SKM-1 treated with dmso at 0.1 percent for 144 hours (cell line): ENCODE measurements around the gene GSTO1.

Experiments used
- DNase-seq: peaks from one replicate; lab custom pipeline; 2025; ENCODE audit not compliant: unreplicated experiment; lab: John Stamatoyannopoulos, UW

The GSTO1 gene

DNA sequence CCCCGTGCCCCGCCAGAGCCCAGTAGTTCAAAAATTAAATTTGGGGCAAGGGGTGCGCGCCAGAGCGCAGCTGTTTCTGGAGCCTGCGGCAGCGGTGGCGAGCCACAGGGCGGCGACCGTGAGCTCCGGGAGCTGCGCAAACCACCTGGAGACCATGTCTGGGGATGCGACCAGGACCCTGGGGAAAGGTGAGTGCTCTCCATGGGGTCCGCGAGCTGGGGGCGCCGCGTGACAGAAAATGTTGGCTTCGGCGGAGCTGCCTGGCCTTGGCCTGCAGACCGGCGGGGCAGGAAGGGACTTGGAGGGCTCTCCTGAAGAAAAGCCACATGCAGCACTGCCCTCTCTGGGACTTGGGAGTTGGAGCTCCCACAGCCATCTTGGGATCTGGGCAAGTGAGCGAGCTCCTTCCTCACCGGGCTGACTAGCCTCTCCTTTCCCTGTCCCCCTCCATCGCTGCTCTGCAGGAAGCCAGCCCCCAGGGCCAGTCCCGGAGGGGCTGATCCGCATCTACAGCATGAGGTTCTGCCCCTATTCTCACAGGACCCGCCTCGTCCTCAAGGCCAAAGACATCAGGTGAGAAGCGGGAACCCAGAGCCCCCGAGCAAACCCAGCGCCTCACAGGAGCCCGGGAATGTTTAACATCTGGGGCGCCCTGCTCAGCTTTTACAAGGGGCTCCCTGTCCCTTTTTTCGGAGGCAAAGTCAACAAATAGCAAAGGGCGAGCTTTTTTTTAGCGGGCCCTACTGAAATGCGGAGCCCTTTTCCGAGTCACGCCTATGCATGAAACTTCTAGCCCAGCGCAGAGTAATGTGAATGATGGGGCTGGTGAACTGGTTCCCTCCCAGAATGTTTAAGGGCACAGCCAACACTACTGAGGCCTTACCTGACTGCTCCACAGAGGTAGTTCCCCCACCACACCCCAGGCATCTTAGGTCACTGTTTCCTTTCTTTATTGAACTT is 20.4 kb downstream of the GSTO1 start:
- peak; percentile 43 for DNase-seq

DNA sequence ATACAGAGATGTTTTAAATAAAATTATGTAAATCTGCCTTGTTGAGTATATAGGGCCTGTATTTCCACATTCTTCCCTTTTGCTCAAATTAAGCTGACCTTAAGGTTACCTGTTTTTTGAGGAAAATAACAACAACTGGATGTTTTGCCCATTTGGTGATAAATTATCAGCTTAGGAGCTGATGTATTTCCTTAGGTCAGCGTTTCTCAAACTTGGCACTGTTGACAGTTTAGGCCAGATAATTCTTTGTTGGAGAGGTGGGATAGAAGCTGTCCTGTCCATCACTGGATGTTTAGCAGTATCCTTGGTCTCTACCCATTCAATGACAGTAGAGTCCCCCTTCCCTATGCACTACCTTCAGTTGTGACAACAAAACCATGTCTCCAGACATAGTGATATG is 21.5 kb downstream of the GSTO1 start:
- no peak for DNase-seq

DNA sequence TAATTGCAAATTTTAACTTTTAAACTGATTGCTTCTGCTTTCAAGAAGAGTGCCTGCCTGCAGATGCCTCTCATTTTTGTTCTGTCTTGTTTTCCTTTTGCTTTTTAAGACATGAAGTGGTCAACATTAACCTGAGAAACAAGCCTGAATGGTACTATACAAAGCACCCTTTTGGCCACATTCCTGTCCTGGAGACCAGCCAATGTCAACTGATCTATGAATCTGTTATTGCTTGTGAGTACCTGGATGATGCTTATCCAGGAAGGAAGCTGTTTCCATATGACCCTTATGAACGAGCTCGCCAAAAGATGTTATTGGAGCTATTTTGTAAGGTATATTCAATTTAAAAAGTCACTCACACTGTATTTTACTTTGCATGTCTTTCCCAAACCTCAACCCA is 23.1 kb downstream of the GSTO1 start:
- no peak for DNase-seq

DNA sequence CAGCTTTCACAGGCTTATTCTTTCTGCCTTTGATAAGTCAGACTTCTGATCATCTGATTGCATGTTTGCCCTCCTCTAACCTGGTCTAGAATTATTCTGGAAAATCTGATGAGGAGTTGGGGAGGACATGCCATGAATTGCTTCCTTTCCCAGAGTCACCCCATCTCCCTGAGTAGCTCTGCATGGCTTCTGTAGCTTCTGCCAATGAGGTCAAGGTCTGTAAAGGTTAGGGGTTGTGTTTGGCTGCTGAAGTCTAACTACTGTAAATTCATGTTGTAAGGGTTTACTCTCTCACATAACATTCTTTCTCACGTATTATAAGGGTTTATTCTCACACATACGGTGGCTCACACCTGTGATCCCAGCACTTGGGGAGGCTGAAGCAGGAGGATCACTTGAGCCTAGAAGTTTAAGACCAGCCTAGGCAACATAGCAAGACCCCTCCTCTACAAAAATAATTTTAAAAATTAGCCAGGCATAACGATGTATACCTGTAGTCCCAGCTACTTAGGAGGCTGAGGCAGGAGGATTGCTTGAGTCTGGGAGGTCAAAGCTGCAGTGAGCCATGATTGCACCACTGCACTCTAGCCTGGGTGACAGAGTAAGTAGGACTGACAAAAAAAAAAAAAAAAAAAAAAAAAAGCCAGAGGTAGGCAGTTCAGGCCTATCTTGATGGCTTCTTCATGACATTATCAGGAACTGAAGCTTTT is 25.0 kb downstream of the GSTO1 start:
- DNase-seq = no peak

DNA sequence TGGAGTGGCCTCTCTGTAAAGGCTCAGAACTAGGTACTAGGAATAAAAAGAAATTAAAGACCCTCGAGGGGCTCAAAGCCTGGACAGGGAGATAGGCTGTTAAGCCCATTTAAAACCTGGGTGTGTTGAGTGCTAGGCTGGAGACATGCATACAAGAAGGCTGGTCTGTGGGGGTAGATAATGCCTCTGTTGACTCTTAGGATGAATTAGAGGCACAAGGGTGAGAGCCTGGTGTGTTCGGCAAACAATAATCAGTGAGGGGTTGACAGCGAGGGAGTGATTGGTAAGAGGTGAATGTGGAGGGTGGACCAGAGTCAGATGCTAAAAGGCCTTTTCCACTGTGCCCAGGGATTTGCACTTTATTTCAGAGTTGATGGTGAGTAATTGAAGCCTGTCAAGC is 27.0 kb downstream of the GSTO1 start:
- DNase-seq = no peak

DNA sequence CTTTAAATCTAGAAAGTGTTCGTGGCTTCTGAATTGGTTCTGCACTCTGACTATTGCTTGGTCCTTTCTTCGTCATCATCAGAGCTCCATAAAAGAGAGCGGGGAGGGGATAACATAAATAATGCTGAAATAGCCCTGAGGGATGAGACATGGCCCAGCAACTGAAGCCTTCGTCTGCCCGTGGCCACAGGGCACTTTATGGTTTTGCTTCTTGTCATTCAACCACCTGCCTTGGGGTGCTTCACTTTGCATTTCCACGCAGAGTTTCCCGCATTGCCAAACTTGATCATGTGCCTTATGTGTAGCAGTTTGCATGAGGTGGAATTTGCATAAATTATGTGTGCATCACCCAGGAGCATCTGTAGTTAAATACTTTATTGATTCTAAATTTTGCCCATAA is 30.2 kb downstream of the GSTO1 start:
- DNase-seq = no peak

DNA sequence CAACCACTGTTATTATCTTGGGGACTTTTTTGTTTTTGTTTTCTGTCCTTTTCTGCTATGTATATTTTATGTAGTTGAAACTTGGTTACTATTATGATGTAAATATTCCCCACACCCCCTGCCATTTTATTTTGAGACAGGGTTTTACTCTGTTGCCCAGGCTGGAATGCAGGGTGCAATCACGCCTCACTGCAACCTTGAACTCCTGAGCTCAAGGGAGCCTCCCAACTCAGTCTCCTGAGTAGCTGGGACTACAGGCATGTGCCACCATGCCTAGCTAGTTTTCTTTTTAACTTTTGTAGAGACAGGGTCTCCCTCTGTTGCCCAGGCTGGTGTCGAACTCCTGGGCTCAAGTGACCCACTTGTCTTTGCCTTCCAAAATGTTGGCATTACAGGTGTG is 32.2 kb downstream of the GSTO1 start:
- DNase-seq = no peak

DNA sequence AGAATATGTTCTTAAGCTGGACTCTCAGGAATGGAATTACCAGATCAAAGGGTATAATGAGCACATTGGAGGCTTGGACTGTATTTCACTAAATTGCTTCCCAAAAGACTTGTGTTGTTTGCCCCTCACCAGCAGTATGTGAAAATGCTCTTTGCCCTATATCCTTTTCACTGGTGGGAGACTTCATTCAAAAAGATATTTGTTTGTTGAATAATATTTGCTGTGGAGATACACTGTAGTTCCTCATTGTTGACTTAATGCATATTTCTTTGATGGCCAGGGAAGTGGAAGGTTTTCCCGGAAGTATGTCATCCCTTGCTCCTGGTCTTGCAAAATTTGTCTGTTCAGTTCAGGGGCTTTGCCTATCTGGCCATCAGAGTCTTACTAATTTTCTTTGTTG is 33.7 kb downstream of the GSTO1 start:
- DNase-seq = no peak

DNA sequence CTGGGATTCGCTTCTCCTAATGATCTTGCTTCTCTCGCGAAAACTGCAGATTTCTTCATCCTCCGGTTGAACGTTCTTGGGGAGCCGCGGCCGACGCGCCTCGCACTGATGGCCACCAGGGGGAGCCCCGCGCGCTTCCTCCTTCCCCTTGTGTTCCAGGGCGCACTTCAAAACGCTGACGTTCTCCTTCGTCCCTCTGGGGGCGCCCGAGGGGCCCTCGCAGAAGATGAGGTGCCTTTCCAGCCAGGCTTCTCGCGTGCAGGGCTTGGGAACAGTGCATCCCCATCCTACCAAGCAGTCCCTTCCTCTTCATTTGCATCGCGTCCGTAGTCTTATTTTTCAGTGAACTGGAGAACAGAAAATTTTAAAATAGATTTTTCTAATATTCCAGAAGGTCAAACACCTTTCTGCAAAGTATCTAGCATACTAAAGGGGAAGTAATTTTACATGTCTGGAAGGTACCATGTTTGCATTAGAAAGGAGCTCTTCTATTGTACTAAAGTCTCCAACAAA is 36.8 kb downstream of the GSTO1 start:
- DNase-seq = peak; percentile 91

DNA sequence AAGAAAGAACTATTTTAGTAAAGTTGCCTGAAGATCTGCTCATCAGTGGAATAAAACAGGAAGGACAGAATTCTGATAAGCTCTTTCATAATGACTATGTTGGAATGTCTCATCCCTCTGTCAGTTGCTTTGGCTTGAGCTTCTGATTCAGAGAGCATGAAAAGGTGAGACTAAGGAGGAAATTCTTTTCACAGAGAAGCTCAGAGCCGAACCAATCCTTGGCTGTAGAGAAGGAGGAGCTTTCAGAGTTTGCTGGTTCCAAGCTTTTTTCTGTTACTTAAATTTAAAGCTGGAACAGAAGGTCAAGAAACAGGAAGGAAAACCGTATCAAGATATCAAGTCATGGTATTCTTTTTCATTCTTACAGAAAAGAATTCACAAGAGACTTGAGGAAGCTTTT is 38.3 kb downstream of the GSTO1 start:
- no peak for DNase-seq

DNA sequence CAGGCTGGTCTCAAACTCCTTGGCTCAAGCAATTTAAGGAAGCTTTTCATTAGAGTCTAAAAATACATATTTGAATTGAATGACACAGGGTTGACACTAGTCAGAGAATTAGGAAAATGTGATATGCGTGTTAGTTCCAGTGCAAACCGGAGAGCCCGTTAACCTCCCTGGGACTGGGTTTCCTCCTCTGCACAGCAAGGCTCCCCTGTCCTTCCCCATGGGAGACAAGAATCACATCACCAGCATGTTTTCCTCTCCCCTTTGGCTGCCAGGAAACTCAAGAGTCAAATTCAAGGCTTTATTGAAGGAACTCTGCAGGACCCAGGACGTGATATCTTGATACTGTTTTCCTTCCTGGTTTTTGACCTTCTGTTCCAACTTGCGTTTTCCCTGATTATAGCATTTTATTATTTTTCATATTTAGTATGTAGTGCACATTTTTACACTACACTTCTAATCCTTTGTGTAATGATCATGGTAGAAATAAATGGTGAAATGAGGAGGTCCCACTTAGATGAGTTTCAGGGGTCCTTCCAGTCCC is 39.2 kb downstream of the GSTO1 start:
- DNase-seq = no peak

DNA sequence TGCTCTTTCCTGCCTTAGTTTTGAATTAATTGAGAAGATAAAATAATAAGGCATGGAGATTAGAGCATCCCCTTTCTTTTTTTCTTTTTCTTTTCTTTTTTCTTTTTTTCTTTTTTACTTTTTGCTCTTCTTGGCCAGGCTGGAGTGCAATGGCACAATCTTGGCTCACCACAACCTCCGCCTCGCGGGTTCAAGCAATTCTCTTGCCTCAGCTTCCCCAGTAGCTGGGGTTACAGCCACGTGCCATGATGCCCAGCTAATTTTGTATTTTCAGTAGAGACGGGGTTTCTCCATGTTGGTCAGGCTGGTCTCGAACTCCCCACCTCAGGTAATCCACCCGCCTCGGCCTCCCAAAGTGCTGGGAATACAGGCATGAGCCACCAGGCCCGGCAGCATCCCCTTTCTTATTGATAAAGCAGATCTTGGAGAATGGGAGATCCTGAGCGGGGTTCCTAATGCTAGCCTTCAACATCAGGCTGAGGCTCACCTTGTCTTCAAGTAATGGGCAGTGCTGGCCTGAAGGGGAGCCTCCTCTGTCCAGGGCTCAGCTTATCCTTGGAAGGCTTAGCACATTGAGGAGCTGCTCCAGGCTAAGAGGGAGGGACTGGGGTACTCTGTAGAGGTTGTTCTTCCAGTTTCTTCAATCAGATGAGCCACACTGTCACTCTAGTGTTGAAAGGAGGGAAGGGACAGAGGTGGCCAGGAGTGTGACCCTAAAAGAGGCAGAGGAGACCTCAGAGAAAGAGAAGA is 42.2 kb downstream of the GSTO1 start:
- DNase-seq = no peak

DNA sequence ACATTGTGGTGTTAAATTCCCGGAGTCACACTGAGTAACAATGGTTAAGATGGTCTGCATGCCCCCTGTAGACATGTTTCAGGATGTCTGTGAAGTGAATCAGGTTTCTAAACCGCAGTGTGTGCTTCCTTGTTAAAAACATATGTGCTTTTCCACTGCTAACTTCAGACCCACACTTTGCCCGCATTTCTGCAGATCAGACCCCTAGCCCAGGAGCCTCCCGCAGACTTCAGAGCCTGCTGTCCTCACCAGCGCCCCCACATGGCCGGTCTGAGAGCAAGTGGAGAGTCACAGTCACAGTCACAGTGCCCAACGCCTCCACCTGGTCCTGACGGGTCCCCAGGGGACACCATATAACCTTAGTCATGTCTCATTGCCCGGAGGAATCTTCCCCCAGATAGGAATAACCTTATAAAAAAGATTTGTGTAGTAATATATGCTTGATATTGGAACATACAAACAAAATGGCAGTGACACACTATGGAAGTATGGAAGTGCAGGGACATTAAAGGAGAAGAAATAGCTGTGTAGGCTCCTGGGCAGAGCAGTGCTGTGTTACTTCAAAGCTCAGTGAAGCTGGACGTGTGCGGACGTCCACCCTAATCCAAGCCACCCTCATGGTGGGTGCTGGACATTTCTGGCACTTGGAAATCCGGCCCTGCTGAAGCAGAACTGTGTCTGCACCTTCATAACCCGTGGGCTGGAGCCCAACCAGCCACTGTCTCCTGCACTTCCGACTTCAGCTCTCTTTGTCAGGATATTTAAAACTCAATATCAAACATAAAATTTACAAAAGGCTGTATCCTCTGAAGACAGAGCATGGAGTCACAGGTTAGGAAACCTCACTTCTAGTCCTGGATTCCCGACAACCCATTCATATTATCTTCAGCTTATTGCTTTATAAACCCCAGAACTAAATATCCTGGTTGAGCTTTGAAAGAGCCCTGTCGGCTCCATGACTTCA is 43.3 kb downstream of the GSTO1 start:
- no peak for DNase-seq

DNA sequence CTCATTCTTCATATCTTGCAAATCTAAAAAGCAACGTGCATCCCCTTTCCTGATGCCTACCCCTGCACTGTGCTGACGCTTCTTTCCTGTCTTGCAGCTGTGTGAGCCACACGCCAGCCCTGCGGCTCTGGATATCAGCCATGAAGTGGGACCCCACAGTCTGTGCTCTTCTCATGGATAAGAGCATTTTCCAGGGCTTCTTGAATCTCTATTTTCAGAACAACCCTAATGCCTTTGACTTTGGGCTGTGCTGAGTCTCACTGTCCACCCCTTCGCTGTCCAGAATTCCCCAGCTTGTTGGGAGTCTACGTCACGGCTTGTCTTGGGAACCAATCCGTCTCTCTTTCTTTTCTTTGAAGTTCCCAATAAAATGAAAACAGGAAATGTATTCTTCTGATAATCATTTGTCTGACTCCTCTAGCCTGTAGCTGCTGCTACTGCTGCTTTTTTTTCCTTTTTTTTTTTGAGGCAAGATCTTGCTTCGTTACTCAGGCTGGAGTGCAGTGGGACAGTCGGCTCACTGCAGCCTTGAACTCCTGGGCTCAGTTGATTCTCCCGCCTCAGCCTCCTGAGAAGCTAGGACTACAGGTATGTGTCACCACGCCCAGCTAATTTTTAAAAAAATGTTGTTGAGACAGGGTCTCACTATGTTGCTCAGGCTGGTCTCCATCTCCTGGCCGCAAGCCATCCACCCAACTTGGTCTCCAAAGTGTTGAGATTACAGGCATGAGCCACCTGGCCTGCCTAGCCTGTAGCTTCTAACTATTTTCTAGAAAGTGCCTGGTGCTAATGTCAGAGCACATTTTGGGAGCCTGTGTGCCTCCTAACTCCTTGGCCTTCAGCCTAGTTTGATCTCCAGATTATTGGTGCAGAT is 44.6 kb downstream of the GSTO1 start:
- no peak for DNase-seq

DNA sequence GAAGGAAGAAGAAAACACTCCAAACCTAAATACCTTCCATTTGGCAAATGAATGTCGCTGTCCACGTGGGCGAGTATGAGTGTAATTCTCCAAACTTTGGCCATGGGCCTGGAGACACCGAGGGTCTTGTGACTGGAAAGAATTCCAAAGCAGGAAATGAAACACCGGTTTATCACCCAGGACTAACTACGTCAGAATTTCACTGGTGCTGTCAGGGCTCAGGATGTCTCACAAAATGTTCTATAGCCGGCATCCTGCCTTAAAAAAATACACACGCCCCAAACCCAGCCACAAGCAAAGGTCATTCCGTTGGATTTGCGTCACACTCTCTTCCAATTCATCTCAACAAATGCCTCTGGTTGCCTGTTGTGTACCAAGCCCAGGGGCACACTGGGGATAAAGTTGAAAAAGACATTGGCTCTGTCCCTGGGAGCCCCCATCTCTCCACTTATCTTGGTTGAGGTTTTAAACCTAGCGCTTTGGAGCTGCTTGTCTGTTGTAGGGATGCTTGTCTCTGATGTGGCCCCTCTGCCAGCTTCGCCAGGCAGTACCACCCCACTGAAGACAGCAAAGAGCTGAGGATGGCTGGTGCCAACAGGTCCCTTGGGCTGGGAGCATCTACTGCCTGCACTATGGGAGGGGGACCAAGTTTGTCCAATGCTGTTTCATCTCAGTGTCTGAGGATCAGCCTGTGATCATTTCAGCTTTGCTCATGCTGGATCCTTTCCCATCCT is 45.5 kb downstream of the GSTO1 start:
- DNase-seq = no peak

DNA sequence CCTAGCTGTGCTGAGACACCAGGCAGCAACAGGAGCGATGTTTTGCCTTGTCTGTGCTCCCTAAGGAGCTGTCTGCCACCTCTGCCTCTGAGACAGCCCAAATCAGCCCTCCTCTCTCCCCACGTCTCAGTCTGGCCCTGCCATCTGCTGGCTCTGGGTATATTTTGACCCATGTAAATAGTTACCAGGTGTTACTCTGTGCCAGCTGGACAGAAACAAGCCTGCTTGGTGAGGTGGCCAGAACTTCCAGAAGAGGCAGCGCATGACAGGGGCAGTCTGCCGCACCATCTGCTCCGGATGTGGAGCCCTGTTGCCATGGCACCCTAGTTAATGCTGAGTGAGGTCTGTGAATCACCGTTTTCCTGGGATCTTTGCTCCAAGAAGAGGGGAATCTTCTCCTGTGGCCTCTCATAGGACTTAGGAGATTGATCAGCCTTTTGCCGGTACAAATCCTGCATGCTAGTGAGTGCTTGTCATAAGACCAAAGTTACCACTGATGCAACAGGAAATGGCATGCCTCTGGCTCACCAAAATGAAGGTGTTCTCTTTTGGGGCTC is 46.1 kb downstream of the GSTO1 start:
- no peak for DNase-seq

DNA sequence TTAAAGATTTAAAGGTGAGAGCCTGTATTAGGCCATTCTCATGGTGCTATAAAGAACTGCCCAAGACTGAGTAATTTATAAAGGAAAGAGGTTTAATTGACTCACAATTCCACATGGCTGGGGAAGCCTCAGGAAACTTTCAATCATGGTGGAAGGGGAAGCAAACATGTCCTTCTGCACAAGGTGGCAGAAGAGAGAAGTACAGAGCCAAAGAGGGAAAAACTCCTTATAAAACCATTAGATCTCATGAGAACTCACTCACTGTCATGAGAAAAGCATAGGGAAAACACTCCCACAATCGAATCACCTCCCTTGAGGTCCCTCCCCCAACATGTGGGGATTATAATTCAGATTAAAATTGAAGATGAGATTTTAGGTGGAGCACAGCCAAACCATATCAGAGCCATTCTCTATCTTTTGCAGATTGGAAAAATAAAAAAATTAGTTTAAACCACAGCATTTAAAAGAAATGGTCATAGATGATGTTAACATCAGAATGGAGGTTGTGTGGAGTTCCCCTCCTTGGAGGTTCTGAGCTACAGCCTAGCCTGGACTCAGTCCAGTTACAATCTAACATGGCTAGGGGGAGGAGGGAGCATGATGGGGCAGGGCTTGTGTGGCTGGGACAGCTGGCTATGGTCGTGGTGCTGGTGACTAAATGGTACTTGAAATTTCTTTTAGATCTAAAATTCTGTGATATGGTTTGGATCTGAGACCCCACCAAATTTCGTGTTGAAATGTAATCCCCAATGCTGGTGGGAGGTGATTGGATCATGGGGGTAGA is 47.4 kb downstream of the GSTO1 start:
- DNase-seq = no peak
